ENCODE data around the gene EMILIN1.
A peak's percentile ranks its signal among the peaks of the same experiment; 100 is the strongest.

Gene EMILIN1

DNA sequence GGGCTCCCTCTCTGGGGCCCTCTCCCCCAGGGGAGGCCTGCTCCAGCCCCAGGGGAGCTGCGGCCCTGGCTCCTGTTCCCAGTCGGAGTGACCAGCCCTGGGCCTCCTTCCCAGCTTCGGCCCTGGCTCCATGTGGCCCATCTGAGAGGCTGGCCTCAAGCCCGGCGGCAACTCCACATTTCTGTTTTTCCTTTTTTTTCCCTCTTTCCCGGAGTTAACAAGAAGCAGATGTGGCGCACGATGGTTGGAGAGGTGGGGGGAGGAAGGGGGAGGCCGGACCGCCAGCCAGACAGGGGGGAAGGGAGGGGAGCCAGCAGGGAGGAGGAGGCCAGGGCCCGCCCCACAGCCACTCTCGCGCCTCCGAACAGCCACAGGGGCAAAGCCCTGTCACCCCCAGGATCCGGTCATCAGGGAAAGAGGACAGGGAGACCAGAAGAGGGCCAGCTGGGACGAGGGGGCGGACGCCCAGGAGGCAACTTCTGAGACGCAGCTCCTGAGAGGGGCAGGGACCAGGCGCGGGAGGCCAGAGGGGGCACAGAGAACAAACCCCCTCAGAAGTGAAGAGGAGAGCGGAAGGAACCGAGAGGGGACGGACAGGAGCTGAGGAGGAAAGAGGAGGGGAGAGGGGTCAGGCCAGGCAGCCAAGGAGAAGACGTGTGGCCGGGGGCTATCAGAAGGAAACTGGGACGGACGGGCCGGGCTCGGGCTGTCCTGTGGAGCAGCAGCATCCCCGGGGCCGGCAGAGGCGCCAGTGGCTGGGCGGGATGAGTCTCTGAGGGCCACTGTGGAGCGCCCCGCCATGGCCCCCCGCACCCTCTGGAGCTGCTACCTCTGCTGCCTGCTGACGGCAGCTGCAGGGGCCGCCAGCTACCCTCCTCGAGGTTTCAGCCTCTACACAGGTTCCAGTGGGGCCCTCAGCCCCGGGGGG is at the start of gene EMILIN1:
TSS of gene EMILIN1 (plus strand) at position 349 of the 928 bp plus-strand sequence. CDS start at position 800, 451 bp downstream.
- no peak for DNase-seq (ENCODE audit: low spot score)

- no peak for DNase-seq (ENCODE audit: low spot score)
These were observed 49.4 kb upstream of the EMILIN1 start for GRCh38 chr2:27029051-27029450.

DNA sequence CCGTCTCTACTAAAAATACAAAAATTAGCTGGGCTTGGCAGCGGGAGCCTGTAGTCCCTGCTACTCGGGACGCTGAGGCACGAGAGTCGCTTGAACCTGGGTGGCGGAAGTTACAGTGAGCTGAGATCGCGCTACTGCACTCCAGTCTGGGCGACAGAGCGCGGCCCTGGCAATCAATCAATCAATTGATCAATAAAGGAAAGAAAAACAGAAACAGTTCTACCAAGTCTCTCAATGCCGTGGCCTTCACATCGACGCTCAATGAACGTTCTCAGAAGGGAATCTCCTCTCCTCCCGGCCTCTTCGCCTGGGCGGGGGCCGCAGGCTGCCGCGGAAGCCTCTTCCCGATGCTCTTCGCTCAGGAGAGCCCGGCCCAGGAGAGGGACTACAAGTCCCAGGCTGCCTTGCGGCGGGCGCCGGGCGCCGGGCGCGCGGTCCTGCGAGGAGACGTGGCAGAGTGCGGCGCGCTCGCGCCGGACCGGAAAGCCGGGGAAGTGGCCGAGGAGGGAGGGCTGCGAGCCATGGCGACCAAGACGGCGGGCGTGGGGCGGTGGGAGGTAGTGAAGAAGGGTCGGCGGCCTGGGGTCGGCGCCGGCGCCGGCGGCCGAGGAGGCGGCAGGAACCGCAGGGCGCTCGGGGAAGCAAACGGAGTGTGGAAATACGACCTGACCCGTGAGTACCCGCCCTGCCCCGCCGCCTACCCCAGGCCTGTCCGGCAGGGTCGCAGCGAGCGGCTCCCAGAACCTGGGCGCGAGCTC is 45.7 kb upstream of the EMILIN1 start, which contains the start of gene TMEM214:
TSS of gene TMEM214 (plus strand) at position 471 of the 758 bp plus-strand sequence. CDS start at position 522, 51 bp downstream.
- peak; percentile 77 for DNase-seq (ENCODE audit: low spot score)

DNA sequence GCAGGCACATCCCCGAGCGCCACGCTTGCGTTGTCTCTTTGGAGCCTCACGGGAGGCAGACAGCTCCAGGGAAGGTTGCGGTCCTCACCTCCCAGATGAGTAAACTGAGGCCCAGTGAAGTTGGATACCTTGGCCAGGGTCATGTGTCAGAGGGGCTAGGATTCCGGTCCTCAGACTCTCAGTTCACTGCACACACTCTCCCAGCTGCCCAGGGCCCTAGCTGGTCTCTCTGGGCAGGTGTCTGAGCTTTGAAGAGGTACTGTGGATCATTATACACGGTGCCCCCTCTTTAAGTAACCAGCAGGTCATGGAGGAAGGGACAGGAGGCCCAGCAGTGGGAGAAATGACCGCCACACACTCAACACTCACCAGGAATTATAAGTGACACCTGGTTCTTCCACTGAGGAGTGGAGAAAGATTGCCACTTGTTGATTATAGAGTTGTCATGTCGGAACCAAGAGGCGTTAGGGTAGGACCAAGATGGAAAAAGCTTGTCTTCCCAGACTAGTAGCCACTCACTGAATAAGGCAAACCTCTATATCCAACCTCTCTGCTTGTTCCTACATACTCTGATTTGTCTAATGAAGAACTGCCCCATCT is 45.1 kb upstream of the EMILIN1 start:
- DNase-seq (ENCODE audit: low spot score) = no peak

- DNase-seq (ENCODE audit: low spot score) = no peak
These were observed 40.4 kb upstream of the EMILIN1 start for GRCh38 chr2:27038012-27038411.

GRCh38 chr2:27038631-27039339 is 39.6 kb upstream of the EMILIN1 start:
- no peak for DNase-seq (ENCODE audit: low spot score)

- DNase-seq (ENCODE audit: low spot score) = no peak
These were observed 39.0 kb upstream of the EMILIN1 start for GRCh38 chr2:27039426-27039825.

DNA sequence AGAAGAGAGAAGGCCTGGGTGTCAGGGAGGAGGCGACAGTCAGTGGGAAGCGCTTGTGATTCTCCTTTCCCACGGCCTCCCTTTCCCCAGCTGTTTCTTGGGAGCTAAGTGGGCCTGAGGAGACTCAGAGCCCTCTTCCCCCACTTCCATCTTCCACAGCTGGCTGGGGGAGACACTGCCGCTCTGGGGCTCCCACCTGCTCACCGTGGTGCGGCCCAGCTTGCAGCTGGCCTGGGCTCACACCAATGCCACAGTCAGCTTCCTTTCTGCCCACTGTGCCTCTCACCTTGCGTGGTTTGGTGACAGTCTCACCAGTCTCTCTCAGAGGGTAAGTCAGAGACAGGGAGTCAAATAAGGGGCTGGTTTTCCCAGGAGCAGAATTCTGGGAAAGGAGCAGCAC is 38.5 kb upstream of the EMILIN1 start:
- DNase-seq (ENCODE audit: low spot score) = no peak

DNA sequence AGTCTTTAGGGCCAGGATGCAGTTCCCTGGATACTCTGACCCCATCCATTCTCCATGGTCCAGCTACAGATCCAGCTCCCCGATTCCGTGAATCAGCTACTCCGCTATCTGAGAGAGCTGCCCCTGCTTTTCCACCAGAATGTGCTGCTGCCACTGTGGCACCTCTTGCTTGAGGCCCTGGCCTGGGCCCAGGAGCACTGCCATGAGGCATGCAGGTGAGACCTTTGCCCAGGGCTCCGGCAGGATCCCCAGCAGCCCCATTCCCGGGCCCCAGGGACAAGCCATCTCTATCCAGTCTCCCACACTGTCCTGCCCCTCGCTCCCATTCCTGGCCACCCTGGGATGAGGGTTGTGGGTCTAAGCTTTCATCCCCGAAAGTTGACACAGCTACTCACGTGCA is 38.1 kb upstream of the EMILIN1 start:
- DNase-seq (ENCODE audit: low spot score) = no peak

DNA sequence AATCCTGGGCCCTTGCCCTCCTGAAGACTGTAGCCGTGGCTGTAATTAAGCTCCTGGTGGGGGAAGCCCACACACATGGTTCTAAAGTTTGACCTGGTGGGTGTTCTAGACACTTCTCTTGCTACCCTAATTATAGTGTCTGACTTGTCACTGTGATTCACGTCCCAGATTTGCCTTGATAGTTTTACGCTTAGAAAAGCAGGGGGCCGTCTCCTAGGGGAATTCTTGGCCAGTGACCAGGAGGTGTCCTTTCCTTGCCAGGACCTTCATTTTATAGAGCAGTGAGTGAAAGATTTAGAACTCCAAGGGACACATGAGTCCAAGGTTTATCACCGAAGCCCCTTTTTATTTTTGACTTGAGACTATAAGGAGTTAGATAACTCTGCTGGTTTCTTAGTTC is 36.7 kb upstream of the EMILIN1 start:
- no peak for DNase-seq (ENCODE audit: low spot score)

GRCh38 chr2:27042159-27042661 is 36.2 kb upstream of the EMILIN1 start:
- no peak for DNase-seq (ENCODE audit: low spot score)

GRCh38 chr2:27042985-27043634 is 35.3 kb upstream of the EMILIN1 start:
- DNase-seq (ENCODE audit: low spot score) = no peak

- no peak for DNase-seq (ENCODE audit: low spot score)
These were observed 28.8 kb upstream of the EMILIN1 start for GRCh38 chr2:27049422-27050280.

DNA sequence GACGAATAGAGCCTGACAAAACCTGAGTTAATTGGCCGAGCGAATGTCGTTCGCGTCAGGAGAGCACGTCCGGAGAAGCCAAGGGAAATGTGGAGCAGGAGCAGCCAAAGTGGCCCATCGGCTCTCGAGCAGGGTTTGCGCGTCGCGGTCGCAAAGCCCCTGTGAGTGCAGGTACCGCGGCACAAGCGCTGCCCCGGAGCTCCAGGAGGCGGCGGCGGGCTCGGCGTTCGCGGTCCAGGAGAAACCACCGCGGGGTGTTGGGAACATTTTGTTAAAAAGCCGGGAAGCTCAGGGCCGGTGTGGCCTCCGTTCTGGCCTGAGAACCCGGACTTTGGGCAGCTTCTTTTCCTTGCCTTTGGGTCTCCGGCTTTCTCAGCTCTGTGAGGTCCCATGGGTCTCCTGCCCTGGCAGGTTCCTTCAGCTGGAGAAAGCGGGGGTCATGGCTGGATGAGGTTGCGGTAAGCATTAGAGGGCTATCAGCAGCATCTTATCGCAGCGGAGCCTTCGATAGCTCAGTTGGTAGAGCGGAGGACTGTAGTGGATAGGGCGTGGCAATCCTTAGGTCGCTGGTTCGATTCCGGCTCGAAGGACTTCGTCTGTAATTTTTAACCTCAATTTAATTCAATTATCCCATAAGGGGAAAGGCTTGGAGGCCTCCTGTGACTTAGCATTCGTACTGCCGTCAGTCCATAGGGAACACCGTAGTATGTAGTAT is 28.0 kb upstream of the EMILIN1 start:
- DNase-seq (ENCODE audit: low spot score) = peak; percentile 86

- DNase-seq (ENCODE audit: low spot score) = peak; percentile 92
These were observed 27.2 kb upstream of the EMILIN1 start, which contains the start of gene AGBL5 for GRCh38 chr2:27050996-27051901. TSS of gene AGBL5 (plus strand) at chr2:27051668. CDS start at chr2:27052959, 1,291 bp downstream.

GRCh38 chr2:27051902-27052645 is 26.3 kb upstream of the EMILIN1 start:
- DNase-seq (ENCODE audit: low spot score) = no peak

DNA sequence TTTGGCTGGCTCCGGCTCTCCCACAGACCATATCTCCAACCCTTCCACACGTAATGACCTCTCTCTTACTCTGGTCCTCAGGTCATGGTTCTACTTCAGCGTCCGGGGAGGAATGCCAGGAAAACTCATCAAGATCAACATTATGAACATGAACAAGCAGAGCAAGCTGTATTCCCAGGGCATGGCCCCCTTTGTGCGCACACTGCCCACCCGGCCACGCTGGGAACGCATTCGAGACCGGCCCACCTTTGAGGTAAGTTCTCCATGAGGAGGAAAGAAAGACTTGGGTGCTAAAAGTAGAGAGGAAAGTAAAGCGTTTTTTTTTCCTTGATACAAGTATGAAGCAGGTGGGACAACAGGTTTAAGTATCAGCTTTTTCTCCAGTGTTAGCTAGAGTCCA is 25.1 kb upstream of the EMILIN1 start:
- no peak for DNase-seq (ENCODE audit: low spot score)

GRCh38 chr2:27053776-27054175 is 24.6 kb upstream of the EMILIN1 start:
- DNase-seq (ENCODE audit: low spot score) = no peak

Data from hematopoietic multipotent progenitor cell treated with erythropoietin and hydrocortisone succinate and interleukin-3 and kit ligand, for 15 days (in vitro differentiated cells).